Cardiac muscle cell (in vitro differentiated cells and primary cell): ENCODE data around the gene ZNF140. TPM values are rescaled to one million over a fixed set of nuclear protein-coding genes. Genes with fewer than 3 reads are reported as not detected.
A peak's percentile ranks its signal among the peaks of the same experiment; 100 is the strongest.

Source experiments
- DNase-seq, 2 donors: peaks; one replicate each; pipeline versions ENCODE4 v3.0.0 to v3.0.0-alpha.2; 2010 to 2017; ENCODE audit warnings: low read depth in 1 of 2, low spot score in 1 of 2
- H3K27ac ChIP-seq: fragments of 200-600 bp; sonication (generic); 2 replicates; pipeline ENCODE4 v1.5.1; 2016
- H3K27me3 ChIP-seq: fragments of 200-600 bp; sonication (generic); 2 replicates; pipeline ENCODE4 v1.6.0; 2016; ENCODE audit warnings: control low read depth
- H3K36me3 ChIP-seq: fragments of 200-600 bp; sonication (generic); 2 replicates; pipeline ENCODE4 v1.5.1; 2016; ENCODE audit warnings: control low read depth
- H3K4me1 ChIP-seq: fragments of 200-600 bp; sonication (generic); 2 replicates; pipeline ENCODE4 v1.8.1; 2017; ENCODE audit warnings: low read depth, mild to moderate bottlenecking, mixed run types
- H3K4me3 ChIP-seq: fragments of 200-600 bp; sonication (generic); 2 replicates; pipeline ENCODE4 v1.5.1; 2016; ENCODE audit warnings: mild to moderate bottlenecking
- H3K9me3 ChIP-seq: fragments of 200-600 bp; sonication (generic); 2 replicates; pipeline ENCODE4 v1.5.1; 2017; ENCODE audit warnings: low read depth, mild to moderate bottlenecking, control low read depth
- polyA plus RNA-seq: library from polyadenylated mRNA; unstranded; fragments of >200 nt; fragmentation: Nextera tagmentation; extraction: Ambion mirVana; gene quantifications from 2 replicates; pipeline ENCODE4 v1.2.1, GENCODE V29; 2016
- total RNA-seq: library from RNA; depleted of rRNA; stranded (reverse); fragments of >200 nt; gene quantifications from 2 replicates; pipeline ENCODE4 v1.2.3, GENCODE V29; 2016
- TF ChIP-seq, protein P1 (sequence below): IDR thresholded peaks from 2 replicates; pipeline ENCODE4 v1.5.1; 2012; ENCODE audit warnings: low read depth, mild to moderate bottlenecking, low read length

Gene ZNF140
- total and polyA plus RNA-seq, 2 experiments from 2014 or later = 10.1 to 15.7 TPM

DNA sequence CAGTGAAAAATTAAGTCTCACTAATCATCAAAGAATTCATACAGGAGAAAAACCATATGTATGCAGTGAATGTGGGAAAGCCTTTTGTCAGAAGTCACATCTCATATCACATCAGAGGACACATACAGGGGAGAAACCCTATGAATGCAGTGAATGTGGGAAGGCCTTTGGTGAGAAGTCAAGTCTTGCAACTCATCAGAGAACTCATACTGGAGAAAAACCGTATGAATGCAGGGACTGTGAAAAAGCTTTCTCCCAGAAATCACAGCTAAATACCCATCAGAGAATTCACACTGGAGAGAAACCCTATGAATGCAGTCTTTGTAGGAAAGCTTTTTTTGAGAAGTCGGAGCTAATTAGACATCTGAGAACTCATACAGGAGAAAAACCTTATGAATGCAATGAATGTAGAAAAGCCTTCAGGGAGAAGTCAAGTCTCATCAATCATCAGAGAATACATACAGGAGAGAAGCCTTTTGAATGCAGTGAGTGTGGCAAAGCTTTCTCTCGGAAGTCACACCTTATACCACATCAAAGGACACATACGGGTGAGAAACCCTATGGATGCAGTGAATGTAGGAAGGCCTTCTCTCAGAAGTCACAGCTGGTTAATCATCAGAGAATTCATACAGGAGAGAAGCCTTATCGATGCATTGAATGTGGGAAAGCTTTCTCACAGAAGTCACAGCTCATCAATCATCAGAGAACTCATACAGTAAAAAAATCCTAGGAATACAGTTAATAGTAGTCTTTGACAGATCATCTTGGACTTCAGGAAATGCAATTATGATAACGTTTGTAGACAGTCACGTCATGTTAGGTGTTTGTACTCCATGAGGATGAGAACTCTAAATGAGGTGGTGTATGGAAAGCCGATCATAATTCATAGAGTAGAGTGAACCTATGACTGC, 22.3 kb upstream of the ZNF140 start:
- Histone ChIP-seq H3K4me3 (no peak overlapping the region), H3K36me3 (peaks cover 37% of the 10 kb centered on the region)

DNA sequence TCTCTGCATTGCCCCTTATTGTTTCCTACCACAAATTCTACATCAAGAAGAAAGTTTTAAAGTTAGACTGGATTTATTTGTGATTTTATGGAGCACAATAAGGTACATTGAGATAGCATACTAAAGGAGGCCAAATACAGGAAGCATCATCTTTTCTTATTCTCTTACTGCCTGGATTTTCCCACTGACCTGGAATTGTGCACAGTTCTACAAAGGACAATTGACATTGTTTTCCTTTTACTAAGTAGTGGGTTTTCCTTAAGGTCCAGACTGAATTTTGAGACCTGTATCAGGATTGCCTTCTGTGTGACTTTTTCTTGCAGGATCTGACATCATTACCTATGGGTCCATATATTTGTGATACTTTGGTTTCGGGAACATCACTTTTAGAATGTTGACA, 18.8 kb upstream of the ZNF140 start:
- Histone ChIP-seq H3K27ac (no peak overlapping the region), H3K36me3 (peaks cover 17% of the 10 kb centered on the region), H3K4me1 (no peaks in the 10 kb centered on the region), H3K9me3 (peaks cover 49% of the 10 kb centered on the region), H3K4me3 (no peak overlapping the region), H3K27me3 (no peaks in the 10 kb centered on the region)
- TF ChIP-seq, protein P1, sequence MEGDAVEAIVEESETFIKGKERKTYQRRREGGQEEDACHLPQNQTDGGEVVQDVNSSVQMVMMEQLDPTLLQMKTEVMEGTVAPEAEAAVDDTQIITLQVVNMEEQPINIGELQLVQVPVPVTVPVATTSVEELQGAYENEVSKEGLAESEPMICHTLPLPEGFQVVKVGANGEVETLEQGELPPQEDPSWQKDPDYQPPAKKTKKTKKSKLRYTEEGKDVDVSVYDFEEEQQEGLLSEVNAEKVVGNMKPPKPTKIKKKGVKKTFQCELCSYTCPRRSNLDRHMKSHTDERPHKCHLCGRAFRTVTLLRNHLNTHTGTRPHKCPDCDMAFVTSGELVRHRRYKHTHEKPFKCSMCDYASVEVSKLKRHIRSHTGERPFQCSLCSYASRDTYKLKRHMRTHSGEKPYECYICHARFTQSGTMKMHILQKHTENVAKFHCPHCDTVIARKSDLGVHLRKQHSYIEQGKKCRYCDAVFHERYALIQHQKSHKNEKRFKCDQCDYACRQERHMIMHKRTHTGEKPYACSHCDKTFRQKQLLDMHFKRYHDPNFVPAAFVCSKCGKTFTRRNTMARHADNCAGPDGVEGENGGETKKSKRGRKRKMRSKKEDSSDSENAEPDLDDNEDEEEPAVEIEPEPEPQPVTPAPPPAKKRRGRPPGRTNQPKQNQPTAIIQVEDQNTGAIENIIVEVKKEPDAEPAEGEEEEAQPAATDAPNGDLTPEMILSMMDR = no peak
- DNase-seq = no peak

More for the DNA sequence above, 22.3 kb upstream of the ZNF140 start:
- no peaks in the 10 kb centered on the region for H3K27me3 ChIP-seq
- no peak for DNase-seq
- H3K4me1 ChIP-seq = no peaks in the 10 kb centered on the region
- no peak overlapping the region for H3K27ac ChIP-seq
- H3K9me3 ChIP-seq = peaks cover 48% of the 10 kb centered on the region
- TF ChIP-seq, protein P1 = no peak

DNA sequence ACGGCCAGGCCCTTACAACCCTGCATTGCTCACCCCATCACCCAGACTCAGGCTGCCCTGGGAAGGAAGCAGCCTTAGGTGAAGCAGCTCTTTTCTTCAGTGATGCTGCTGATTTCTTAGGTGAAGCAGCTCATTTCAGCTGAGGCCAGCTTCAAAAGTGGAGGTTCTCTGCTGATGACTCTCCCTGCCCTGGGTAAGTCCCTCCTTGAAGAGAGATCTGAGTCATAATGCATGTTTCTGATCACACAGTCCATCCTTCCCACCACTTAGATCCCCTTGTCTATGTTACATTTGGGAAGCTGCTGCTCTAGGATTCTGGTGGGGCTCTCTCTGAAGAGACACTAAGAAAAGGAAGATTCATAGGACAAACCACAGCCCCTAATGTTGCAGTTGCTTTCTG, 17.2 kb upstream of the ZNF140 start:
- Histone ChIP-seq H3K36me3 (peaks cover 2% of the 10 kb centered on the region), H3K4me1 (no peaks in the 10 kb centered on the region), H3K27me3 (no peaks in the 10 kb centered on the region), H3K4me3 (no peak overlapping the region), H3K27ac (no peak overlapping the region), H3K9me3 (peaks cover 36% of the 10 kb centered on the region)
- DNase-seq = no peak
- TF ChIP-seq, protein P1 = no peak

DNA sequence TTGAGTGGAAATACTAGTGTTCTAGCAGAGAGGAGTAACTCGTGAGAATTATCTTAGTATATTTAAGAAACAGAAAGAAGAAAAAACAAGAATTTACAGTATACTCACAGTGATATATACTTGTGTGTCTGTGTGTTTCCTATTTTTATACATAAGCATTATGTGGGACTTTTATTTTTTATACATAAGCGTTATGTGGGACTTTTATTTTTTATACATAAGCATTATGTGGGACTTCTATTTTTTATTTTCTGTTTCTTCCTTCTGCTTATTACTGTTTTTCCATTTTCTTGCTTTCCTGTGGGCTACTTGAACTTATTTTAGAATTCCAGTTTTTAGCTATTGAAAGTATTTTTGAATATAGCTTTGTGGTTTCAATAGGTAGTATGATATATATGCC, 6.9 kb upstream of the ZNF140 start:
- Histone ChIP-seq H3K4me1 (no peaks in the 10 kb centered on the region), H3K4me3 (no peak overlapping the region), H3K27me3 (no peaks in the 10 kb centered on the region), H3K36me3 (no peaks in the 10 kb centered on the region), H3K9me3 (peaks cover 3% of the 10 kb centered on the region), H3K27ac (no peak overlapping the region)
- TF ChIP-seq, protein P1 = no peak
- DNase-seq = no peak

DNA sequence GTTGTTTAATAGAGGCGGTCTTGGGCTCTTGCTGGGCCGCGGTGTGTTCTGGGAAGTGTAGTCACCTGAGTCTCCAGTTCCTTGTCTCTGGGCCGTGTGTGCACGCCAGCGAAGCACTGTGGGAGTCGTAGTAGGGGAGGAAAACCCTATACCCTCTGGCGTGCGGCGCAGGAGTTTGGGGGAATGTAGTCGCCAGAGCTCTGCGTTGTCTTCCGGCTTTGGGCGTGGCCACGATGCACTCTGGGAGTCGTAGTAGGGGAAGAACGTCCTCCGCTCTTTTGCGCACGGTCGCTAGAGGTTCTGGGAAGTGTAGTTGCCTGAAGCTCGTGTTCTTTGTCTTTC, 726 bp upstream of the ZNF140 start:
- Histone ChIP-seq H3K9me3 (no peaks in the 10 kb centered on the region), H3K4me3 (peak overlapping the region; percentile 72), H3K36me3 (peaks cover 22% of the 10 kb centered on the region), H3K27ac (peak overlapping the region; percentile 99), H3K27me3 (no peaks in the 10 kb centered on the region), H3K4me1 (no peaks in the 10 kb centered on the region)
- peak; percentile 99 to 100 for DNase-seq
- TF ChIP-seq, protein P1 = no peak
